GM21381 (cell line): Measurements from ENCODE around the gene TTF2.

Experiments used
- ATAC-seq: cut with Tn5 transposase; IDR thresholded peaks from one replicate; pipeline ENCODE4 v1.9.1; 2021; ENCODE audit warnings: mild to moderate bottlenecking, moderate library complexity; ENCODE audit not compliant: unreplicated experiment

Gene TTF2

DNA sequence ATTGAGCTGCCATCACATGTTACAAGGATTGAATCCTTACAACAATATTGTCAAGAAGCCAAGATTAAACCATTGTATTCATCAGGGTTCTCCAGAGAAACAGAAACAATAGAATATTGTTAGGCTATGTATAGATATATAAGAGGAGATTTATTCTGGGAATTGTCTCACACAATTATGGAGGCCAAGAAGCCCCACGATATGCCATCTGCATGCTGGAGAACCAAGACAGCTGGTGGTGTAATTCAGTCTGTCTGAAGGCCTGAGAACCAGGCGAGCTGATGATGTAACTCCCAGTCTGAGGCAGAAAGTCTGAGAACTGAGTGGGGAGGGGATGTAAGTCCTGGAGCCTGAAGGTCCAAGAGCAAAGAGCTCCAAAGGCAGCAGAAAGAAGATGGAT is 14.5 kb upstream of the TTF2 start:
- no peak for ATAC-seq

DNA sequence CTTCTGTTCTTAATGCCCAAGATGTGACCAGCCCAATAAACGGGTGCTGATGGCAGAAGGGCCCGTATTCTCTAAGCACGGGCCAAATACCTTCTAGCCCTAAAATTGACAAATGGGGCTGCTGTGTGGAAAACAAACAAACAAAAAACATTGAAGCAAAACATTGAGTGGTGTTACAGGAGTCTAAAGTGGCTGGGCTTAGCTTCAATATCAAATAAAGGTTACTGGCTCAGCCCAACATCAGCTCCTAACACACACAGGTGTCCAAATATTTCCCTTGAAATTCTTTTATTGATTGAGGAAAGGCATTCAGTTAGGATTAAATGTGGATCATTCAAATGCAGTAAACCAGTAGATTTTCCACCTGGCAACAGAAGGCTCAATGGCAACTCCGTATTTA is 13.3 kb upstream of the TTF2 start:
- no peak for ATAC-seq

DNA sequence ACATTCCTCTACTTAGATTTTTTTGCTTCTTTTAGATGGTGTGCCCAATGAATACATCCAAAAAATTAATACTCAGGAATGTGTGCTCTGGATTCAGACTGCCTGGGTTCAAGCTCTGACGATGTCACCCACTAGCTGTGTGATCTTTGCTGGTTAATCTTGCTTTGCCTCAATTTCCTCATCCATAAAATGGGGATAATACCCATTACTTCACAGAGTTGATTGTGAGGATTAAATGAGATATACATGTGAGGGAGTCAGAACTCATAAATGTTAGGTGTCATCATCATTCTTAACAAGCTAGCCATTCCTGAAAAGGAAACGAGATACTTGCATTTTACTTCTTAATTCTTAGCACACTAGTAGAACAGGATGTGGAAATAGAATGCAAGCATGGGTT is 12.9 kb upstream of the TTF2 start:
- no peak for ATAC-seq

DNA sequence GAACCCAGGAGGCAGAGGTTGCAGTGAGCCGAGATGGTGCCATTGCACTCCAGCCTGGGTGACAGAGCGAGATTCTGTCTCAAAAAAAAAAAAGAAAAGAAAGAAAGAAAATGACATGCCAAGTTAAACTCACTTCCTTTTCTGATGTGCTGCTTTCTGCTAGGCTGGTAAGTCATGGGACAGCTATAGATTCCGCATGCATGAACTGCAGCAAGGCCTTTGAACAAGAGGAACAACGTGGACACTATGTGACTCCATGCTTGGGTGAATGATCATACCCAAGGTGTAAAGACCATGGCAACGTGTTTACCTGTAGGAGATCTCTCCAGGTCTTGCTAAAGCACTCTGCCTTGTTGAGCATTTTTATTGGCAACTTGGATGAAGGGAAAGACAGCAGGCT is 10.3 kb upstream of the TTF2 start:
- no peak for ATAC-seq

DNA sequence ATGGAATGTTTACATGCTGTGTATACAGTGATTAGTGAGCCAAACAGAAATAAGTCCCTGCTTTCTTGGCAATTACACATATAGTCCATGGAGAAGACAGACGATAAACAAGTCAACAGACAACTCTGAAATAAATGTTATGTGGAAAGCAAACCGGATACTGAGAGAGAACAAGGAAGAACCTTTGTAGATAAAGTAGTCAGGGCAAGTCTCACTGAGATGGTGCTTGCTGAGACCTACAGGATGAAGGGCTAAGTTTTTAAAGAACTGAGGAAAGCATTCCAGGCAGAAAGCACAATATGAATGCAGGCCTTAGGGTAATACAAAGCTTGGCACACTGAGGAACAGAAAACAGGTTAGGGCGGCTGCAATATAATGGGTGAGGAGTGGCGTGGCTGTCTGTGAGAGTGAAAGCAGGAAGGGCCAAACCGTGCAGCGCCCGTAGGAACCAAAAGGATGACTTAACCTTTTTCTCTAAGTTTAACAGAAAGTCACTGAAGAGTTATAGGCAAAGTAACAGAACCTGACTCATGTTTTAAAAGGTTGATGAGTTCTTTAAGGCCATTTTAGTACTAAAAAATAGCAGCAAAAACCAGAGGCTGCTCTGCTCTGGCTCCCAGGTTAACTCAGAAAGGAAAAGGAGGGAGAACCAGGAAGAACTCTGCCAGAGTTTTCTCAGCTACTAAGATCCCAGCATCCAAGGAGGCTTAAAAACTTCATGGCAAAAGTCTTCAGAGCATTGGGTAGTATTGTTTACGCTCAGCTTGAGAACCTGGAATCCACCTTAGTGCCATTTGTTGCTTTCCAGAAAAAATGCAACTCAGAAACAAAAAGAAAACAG is 8.7 kb upstream of the TTF2 start:
- peak; percentile 79 for ATAC-seq

DNA sequence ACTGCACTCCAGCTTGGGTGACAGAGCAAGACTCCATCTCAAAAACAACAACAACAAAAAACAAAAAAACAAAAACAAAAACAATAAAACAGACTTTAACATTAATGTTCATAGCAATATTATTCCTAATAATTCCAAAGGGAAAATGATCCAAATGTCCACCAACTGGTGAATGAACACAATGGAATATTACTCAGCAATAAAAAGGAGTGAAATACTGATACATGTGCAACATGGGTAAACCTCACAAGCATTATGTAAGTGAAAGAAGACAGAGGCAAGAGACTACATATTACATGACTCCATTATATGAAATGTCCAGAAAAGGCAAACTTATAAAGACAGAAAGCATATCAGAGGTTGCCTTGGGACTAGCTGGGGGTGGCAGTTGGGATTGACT is 6.1 kb upstream of the TTF2 start:
- ATAC-seq = no peak

DNA sequence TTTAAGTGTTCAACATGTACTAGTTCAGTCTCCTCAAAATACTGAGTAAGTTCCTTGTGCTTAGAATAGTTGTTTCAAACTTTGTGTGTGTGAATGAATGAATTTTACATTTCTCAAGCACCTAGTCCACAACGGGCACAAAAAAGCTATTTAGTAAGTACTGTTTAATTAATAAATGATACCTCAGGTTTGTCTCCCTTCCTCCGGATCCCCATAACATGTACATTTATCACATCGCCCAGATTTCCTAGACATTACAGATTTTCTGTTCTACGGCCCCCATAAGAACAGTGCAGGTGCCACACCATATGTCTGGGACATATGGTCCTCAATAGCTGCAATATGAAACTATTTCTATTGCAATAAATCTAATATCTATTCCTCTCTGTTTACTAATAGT is 1.3 kb upstream of the TTF2 start:
- ATAC-seq = no peak

DNA sequence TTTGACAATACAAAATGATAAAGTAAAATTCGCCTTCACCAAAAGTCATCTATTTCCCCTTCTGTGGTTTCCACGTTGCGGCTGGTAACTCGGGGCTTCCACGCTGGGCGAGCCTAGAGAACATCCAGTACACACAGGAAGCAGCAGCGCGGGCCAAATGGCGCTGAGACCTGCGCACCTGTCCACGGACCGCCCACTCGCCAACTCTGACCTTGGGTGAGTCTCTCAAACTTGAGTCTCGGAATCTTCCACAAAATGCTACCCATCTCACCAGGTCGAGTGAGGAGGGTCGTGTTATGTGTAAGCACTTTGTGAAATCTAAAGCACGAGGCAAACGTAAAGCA is 820 bp upstream of the TTF2 start:
- peak; percentile 33 for ATAC-seq

DNA sequence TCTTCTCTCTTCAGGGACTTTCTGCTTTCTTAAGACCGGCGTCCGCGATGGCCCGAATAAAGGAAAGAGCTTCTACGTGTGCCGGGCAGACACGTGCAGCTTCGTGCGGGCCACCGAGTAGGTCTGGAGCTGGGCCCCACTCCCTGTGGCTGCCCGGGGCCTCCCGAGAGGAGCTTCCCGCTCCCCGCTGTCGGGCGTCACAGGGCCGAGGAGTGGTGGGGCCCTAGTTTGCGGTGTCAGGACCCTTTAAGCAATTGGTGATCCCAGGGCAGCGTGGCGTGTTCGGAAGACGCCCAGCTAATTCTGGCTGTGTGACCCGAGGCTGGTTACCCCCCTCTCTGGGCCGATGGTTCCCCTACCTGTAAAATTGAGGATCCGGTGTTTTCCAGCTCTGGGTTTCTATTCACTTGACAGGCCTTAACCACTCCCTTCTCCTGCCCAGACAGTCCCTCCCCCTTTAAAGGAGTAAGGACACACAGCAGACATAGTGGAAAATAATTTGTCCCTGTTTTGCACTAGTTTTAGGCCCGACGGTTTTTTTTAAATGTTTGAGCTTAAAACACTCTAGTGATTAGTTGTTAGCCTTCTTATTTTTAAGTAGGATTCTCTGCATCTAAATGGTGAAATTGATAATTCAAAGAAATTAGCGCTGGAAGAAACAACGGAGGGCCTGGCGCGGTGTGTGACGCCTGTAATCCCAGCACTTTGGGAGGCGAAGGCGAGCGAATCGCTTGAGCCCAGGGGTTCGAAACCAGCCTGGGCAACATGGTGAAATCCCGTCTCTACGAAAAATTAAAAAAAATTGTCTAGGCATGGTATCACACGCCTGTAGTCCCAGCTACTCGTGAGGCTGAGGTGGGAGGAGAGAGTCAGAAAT is 553 bp downstream of the TTF2 start:
- peak; percentile 3 for ATAC-seq

DNA sequence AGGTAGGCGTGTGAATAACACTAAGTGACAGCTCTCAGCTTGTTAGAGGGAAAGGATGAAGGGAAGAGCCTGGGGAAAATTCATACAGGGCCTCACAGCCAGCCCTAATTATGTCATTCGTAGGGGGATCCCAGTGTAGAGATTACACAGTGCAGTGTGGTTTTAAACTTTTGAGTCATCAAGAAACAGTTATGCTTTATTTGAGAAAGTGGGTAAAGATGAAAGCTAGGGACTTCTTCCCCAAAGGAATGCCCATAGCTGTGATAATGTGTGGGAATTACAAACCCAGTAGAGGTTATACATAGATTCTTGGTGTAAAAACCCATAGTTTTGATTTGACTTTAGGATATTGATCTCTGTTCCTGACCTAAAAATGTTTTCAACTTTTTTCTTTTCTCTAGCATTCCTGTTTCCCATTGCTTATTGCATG is 1.9 kb downstream of the TTF2 start:
- peak; percentile 22 for ATAC-seq

DNA sequence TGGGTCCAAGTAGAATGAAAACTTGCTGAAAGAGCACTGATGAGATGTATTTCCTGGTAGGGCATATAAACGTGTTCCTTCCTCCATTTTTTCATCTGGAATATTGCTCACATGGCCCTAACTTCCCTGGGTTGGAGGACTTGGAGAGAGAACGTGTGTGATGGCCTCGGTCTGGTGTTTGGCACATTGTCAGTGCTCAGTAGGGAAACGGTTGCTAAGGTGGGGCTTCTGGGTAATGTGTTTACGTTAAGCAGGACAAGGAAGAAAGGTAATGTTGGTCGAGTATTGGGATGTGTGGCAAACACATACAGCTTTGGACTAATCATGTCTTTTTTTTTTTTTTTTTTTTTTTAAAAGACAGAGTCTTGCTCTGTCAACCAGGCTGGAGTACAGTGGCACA is 6.2 kb downstream of the TTF2 start:
- ATAC-seq = no peak

DNA sequence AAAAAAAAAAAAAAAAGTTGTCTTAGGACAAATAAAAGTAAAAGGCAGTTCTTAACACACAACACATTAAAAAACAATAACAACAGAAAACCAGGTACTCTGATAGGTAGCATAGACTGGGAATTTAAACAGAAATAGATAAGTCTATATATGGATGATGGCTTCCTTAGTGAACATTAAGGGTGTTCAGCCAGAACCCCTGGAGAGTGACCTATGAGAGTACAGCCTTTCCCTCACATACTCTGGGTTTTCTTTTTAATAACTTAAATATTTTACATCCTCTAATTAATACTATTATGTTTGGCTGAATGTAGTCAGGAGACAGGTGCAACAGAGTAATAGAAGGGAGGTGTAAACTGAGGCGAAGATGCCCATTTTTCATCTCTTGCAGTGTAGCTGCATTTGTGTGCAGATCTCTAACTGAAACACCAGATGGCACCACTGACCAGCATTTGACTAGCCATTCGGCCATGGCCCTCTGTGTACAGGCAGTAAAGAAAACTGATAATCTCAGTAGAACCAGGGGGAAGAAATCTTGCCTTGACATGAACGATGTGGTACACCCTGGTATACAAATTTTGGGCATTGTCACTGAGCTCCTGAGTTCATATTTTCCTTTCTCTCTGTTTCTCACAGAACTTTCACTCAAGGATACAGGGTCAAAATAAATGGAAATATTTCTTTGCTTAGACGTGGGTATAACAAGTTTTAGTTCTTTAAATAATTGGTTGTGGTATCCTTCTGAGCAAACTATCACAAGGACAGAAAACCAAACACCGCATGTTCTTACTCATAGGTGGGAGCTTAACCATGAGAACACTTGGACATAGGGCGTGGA is 7.6 kb downstream of the TTF2 start:
- ATAC-seq = no peak

DNA sequence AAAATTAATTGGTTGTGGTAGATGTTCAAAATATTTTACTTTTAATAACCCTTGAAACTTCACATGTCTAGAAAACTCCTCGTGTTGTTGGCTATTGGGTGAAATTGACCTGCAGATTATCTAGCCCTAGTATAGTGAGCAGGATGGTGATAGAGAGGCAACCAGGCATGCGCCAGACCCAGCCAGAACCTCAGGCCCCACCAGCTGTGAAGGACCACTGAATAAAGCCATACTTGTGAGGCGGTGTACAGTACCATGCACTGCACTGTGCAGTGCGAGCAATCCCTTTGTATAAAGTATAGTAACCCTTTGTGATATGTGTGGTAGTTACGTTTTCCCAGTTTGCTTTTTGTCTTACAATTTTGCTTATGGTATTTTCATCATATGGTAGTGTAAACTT is 8.5 kb downstream of the TTF2 start:
- ATAC-seq = no peak

DNA sequence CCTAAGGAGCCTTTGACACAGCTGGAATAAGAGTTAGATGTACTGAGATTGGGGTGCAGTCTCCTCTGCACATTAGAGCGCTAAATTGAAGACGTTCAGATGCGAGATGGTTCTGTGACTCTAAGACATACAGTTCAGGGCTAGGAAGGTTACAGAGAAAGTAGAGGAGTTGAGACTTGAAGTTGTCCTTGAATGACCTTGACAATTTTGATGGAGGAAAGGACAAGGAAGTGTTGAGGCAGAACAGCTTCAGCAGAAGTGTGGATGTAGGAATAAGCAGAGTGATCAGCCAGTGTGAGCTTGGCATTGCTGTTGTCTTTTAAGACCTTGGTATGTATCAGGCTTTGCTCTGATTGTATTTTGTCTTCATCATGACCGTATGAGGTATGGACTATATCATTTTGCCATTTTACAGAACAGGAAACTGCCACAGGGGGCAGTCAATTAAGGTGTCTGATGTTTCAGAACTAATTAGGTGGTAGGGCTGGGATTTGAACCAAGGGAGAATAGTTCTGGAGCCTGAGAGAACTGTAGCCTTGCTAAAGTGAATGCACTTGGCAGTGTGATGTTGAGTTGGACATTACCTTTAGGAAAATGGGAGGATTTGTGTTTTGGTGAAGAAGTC is 9.2 kb downstream of the TTF2 start:
- no peak for ATAC-seq

DNA sequence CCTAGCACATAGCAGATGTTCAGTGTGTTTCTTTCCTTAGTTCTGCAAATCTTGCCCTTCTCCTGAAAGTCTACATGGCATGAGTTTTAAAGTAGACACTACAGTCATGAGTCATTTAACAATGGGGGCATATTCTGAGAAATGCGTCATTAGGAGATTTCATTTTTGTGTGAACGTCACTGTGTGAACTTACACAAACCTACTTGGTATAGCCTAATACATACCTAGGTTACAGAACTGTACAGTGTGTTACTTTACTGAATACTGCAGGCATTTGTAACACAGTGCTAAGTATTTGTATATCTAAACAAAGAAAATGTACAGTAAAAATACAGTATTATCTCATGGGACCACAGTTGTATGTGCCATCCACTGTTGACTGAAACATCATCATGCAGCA is 10.0 kb downstream of the TTF2 start:
- ATAC-seq = no peak

DNA sequence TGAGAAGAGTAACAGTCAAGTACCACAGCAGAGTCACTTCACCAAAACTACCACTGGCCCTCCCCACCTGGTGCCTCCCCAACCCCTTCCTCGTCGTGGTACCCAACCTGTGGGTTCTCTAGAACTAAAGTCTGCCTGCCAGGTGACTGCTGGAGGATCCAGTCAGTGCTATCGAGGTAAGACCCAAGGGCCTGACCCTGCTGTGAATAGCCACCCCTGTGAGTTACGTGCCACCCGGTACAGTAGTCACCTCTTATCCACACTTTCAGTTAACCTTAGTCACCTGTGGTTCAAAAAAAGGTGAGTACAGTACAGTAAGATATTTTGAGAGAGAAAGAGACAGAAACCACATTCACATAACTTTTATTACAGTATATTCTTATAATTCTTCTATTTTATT is 16.5 kb downstream of the TTF2 start:
- no peak for ATAC-seq

DNA sequence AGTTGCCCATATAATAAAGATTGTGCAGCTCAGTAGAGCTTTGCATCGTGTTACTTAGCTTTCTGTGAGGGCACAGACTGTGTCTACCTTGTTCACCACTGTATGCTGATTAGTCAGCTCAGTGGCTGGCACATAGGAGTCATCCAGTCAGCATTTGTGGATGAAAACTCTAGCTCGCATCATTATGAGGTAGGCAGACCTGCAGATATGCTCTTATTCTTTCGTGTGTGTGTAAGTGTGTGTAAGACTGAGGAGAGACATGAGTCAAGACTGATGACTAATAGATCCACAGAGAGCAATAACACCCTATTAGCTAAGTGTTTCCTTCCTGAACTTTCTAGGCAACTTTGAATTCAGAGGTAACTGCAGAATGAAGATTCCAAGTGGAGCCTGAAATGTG is 17.1 kb downstream of the TTF2 start:
- no peak for ATAC-seq

DNA sequence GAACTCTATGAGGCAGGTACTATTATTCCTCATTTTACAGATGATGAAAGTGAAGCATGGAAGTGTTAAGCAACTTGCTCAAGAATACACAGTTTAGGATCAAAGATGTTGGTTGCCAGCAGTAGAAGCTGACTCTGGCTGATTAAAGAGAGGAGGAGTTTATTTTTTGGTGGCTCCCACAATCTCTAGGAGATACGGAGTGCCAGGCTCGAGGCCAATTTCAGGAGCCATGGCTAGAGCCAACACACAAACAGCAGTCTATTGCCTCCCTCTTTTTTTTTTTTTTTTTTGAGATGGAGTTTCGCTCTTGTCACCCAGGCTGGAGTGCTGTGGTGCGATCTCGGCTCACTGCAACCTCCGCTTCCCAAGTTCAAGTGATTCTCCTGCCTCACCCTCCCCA is 19.6 kb downstream of the TTF2 start:
- no peak for ATAC-seq

DNA sequence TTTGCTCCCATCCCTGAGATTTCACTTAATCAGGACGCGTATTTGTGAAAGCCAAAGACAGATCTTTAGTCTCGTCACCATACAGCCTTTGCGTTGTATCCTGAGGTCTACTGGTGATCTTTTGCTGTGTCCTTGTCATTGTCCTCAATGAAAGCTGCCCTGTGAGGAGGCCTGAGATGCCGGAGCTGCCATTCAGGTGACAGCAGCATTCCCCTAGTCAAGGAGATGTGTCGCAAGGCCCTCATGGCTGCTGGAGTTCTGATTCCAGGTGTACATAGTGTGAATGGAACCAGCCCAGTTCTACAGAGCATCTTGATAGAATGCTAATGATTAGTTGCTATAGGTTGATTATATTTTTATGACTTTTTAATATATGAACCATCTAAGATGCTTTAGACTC is 24.1 kb downstream of the TTF2 start:
- no peak for ATAC-seq

DNA sequence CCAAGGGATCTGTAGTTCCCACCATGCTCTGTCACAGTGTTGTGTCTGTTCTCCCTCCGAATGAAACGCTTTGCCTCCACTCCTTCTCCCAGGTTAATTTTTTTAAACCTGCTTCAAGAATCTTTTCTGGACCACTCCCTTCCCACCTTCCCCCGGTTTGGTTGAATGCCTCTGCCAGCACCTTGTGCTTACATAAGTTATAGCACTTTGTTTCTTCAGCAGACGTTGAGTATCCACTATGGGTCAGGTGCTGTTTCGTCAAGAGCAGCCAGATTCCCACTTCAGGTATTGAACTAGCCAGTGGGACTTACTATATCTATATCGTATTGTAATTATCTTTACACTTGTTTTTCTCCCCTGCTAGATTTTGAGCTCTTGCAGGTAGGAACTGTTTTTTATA is 27.6 kb downstream of the TTF2 start:
- no peak for ATAC-seq

DNA sequence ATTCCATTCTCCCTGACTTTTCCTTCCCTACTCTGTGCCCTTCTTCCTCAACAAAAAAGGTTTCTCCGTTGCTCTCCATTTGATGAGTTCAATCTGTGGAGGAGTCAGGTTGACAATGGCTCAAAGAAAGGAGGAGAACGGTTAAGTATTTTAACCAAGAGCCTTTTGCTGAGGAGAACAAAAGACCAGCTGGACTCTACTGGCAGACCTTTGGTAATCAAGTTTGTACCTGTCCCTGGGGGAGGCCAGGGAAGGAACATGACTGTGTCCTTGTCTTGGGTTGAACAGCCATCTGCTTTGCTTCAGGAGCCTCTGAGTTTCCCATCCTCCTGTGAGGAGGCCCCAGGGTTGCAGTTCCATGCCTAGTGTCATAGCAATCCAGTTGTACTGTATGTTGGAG is 29.9 kb downstream of the TTF2 start:
- no peak for ATAC-seq
